B cell (primary cell): Measurements from ENCODE around the gene JSRP1. TPM values are rescaled to one million over a fixed set of nuclear protein-coding genes. Genes with fewer than 3 reads are reported as not detected.
A peak's percentile ranks its signal among the peaks of the same experiment; 100 is the strongest.

ENCODE experiments used
- ATAC-seq: fragments of 200-7000 bp; cut with Tn5 transposase; one replicate; pipeline ENCODE4 v1.10.0; 2021; ENCODE audit warnings: low read depth, mild to moderate bottlenecking, moderate number of reproducible peaks, moderate library complexity
- CTCF ChIA-PET: fragments of 350-600 bp; sonication (Branson Sonifier 250); formaldehyde crosslinking; loops from one replicate; lab custom pipeline; 2021; ENCODE audit warnings: antibody characterized with exemption, inconsistent platforms; lab: Charles Lee
- POLR2A ChIA-PET: fragments of 350-600 bp; sonication (Branson Sonifier 250); formaldehyde crosslinking; loops from one replicate; lab custom pipeline; 2021; ENCODE audit warnings: antibody characterized with exemption; lab: Charles Lee
- DNase-seq: peaks from one replicate; pipeline ENCODE4 v3.0.0; 2013
- H2AFZ ChIP-seq: 2 replicates; pipeline ENCODE4 v1.6.1; 2012; ENCODE audit warnings: mild to moderate bottlenecking, low read depth, low read length; ENCODE audit not compliant: insufficient read depth, poor library complexity, severe bottlenecking
- H3K27ac ChIP-seq, 2 donors: 1 replicate in 1 of 2; 2 replicates in 1 of 2; pipeline ENCODE4 v1.5.1; 2012 to 2013; ENCODE audit warnings: low read length in 2 of 2, mild to moderate bottlenecking in 2 of 2, moderate library complexity in 1 of 2
- H3K27me3 ChIP-seq, 4 experiments: fragments of 200-600 bp in 1 of 4; sonication (generic) in 1 of 4; replicated peaks in 1 of 4; 1 replicate in 2 of 4; 2 replicates in 2 of 4; pipeline versions ENCODE4 v1.6.1 to v1.7.0; 2013 to 2016; ENCODE audit warnings: low read length in 3 of 4, mild to moderate bottlenecking in 2 of 4, mixed read lengths in 1 of 4, moderate library complexity in 1 of 4; ENCODE audit not compliant: insufficient read depth in 4 of 4, control insufficient read depth in 3 of 4; ENCODE audit errors: control extremely low read depth in 1 of 4
- H3K36me3 ChIP-seq, 2 experiments: replicated peaks in 1 of 2; 1 replicate in 1 of 2; 2 replicates in 1 of 2; pipeline versions ENCODE4 v1.6.1 to v1.7.1; 2013; ENCODE audit warnings: low read length in 1 of 2; ENCODE audit not compliant: insufficient read depth in 2 of 2, control insufficient read depth in 1 of 2; ENCODE audit errors: control extremely low read depth in 1 of 2, extremely low read depth in 1 of 2
- H3K4me1 ChIP-seq, 2 donors: fragments of 200-600 bp in 1 of 2; sonication (generic) in 1 of 2; 1 replicate in 1 of 2; 2 replicates in 1 of 2; pipeline versions ENCODE4 v1.5.1 to v1.6.1; 2013 to 2017; ENCODE audit warnings: low read length in 2 of 2; ENCODE audit not compliant: control insufficient read depth in 2 of 2, insufficient read depth in 2 of 2
- H3K4me2 ChIP-seq: replicated peaks from 2 replicates; pipeline ENCODE3; 2012; ENCODE audit warnings: mild to moderate bottlenecking, low read depth, low read length; ENCODE audit not compliant: poor library complexity, severe bottlenecking
- H3K4me3 ChIP-seq, 5 experiments: fragments of 200-600 bp in 1 of 5; sonication (generic) in 1 of 5; 1 replicate in 3 of 5; 2 replicates in 2 of 5; pipeline versions ENCODE4 v1.5.1 to v1.7.0; 2011 to 2016; ENCODE audit warnings: low read length in 4 of 5, mild to moderate bottlenecking in 4 of 5, low read depth in 2 of 5, control low read depth in 1 of 5, moderate library complexity in 1 of 5; ENCODE audit not compliant: insufficient read depth in 1 of 5; ENCODE audit errors: control extremely low read depth in 1 of 5, extremely low read depth in 1 of 5
- H3K79me2 ChIP-seq: fragments of 200-600 bp; sonication (generic); one replicate; pipeline ENCODE4 v1.6.0; 2016; ENCODE audit warnings: low read length; ENCODE audit not compliant: control insufficient read depth, insufficient read depth
- H3K9ac ChIP-seq: fragments of 200-600 bp; sonication (generic); 2 replicates; pipeline ENCODE4 v1.6.1; 2017; ENCODE audit warnings: mild to moderate bottlenecking, low read length, moderate library complexity
- H3K9me3 ChIP-seq, 3 donors: one replicate each; pipeline versions ENCODE4 v1.6.1 to v1.7.1; 2013; ENCODE audit warnings: low read length in 2 of 3; ENCODE audit not compliant: control insufficient read depth in 2 of 3, insufficient read depth in 1 of 3; ENCODE audit errors: control extremely low read depth in 1 of 3
- H4K20me1 ChIP-seq: 2 replicates; pipeline ENCODE4 v1.6.0; 2012; ENCODE audit warnings: mild to moderate bottlenecking, low read length; ENCODE audit not compliant: insufficient read depth, control insufficient read depth, poor library complexity, severe bottlenecking
- H3K27ac Mint-ChIP-seq: one replicate; pipeline ENCODE4 v1.8.0; 2021; ENCODE audit warnings: mixed read lengths
- H3K27me3 Mint-ChIP-seq: one replicate; pipeline ENCODE4 v1.8.0; 2021; ENCODE audit warnings: mixed read lengths
- H3K4me1 Mint-ChIP-seq: one replicate; pipeline ENCODE4 v1.8.0; 2021; ENCODE audit warnings: mixed read lengths
- H3K4me3 Mint-ChIP-seq: one replicate; pipeline ENCODE4 v1.8.0; 2021; ENCODE audit warnings: mixed read lengths
- H3K9me3 Mint-ChIP-seq: one replicate; pipeline ENCODE4 v1.8.0; 2022; ENCODE audit warnings: mixed read lengths; ENCODE audit not compliant: insufficient read depth
- CTCF ChIP-seq: fragments of 200-600 bp; IDR thresholded peaks from one replicate; pipeline ENCODE4 v1.8.0; 2022; ENCODE audit warnings: antibody characterized with exemption, mild to moderate bottlenecking
- EZH2 ChIP-seq: IDR thresholded peaks from 2 replicates; pipeline ENCODE4 v1.6.1; 2012; ENCODE audit warnings: borderline replicate concordance, low read depth, mild to moderate bottlenecking, moderate library complexity, low read length; ENCODE audit not compliant: insufficient read depth, poor library complexity, severe bottlenecking
- WGBS: methylation state at CpG from one replicate; pipeline ENCODE4 v1.1.5; 2013; ENCODE audit warnings: missing lambda C conversion rate; ENCODE audit not compliant: insufficient coverage; 5-methylcytosine and 5-hydroxymethylcytosine counted together
- intact Hi-C: fragments of 100-400 bp; cut with micrococcal nuclease; formaldehyde crosslinking; loops from one replicate; pipeline ENCODE4 v1.10.0; 2022
- polyA plus RNA-seq: library from polyadenylated mRNA; depleted of rRNA; stranded (reverse); fragments of >200 nt; gene quantifications from 2 replicates; pipeline ENCODE4 v1.2.3, GENCODE V29; 2012
- total RNA-seq, 2 donors: library from RNA; stranded (reverse); fragments of 120-200 nt in 1 of 2; gene quantifications; 1 replicate in 1 of 2; 2 replicates in 1 of 2; pipeline versions ENCODE4 v1.2.3 to v1.2.4, GENCODE V29; 2013 to 2022

The JSRP1 gene
- total and polyA plus RNA-seq, 2 donors (not counting 1 experiment from before 2014, with no cell fraction given) = 2.1 to 3.0 TPM

GRCh38 chr19:2305452-2306280 lies 49.4 kb upstream of the JSRP1 start:
- ChIA-PET POLR2A (interaction anchor here (0.6 to 3.8 kb wide), 5 partner anchors 11 to 85 kb away, joined by 3 to 14 read pairs (median 5); no protein-coding TSS in a partner anchor), CTCF (interaction anchor here (0.6 to 1.7 kb wide), 6 partner anchors 9 to 83 kb away, joined by 3 to 5 read pairs (median 4); no protein-coding TSS in a partner anchor)
- Histone ChIP-seq H3K9me3 (peaks cover 0 to 21% (median 0%) of the 10 kb centered on the region in 3 donors), H3K27ac (no peak overlapping the region), H3K4me3 (no peak overlapping the region), H3K36me3 (no peaks in the 10 kb centered on the region), H3K4me1 (peaks cover 48 to 57% of the 10 kb centered on the region in 2 donors), H4K20me1 (peaks cover 4% of the 10 kb centered on the region), H2AFZ (no peak overlapping the region), H3K27me3 (peaks cover 0 to 43% (median 16%) of the 10 kb centered on the region in 4 experiments), H3K79me2 (peaks cover 32% of the 10 kb centered on the region), H3K9ac (no peak overlapping the region), H3K4me2 (no peak overlapping the region)
- no peak for ATAC-seq
- Mint-ChIP-seq H3K27me3 (peaks cover 12% of the 10 kb centered on the region), H3K4me1 (peaks cover 48% of the 10 kb centered on the region), H3K27ac (peak overlapping the region; percentile 72), H3K4me3 (no peak overlapping the region), H3K9me3 (peaks cover 2% of the 10 kb centered on the region)
- intact Hi-C loops = no loop called here
- WGBS = 60% methylated on average over 9 of the region's 19 CpGs
- no peak for TF ChIP-seq EZH2
- TF ChIP-seq CTCF = no peak
- DNase-seq = no peak
